Stimulated activated naive B cell treated with anti-CD40 and anti-IgM and Interleukin-4, amounts not matched to agents 10 μg/mL and 1 μg/mL and 100 μg/mL, for 72 hours (primary cell): Measurements from ENCODE around the gene RMDN3.

Source experiments
- ATAC-seq, 2 donors: fragments of 150-1000 bp; cut with Tn5 transposase; replicated peaks; 2 replicates each; pipeline ENCODE4 v1.10.0; 2021; ENCODE audit warnings: moderate library complexity in 1 of 2
- DNase-seq: peaks from one replicate; pipeline ENCODE4 v3.0.0; 2021
- H3K27ac Mint-ChIP-seq: one replicate; pipeline ENCODE4 v1.8.0; 2022; ENCODE audit warnings: mild to moderate bottlenecking, mixed read lengths
- H3K27me3 Mint-ChIP-seq, 2 donors: one replicate each; pipeline ENCODE4 v1.8.0; 2022; ENCODE audit warnings: mixed read lengths in 2 of 2
- H3K36me3 Mint-ChIP-seq, 2 donors: one replicate each; pipeline ENCODE4 v1.8.0; 2022; ENCODE audit warnings: mixed read lengths in 2 of 2, mild to moderate bottlenecking in 1 of 2
- H3K4me1 Mint-ChIP-seq, 2 donors: one replicate each; pipeline ENCODE4 v1.8.0; 2022; ENCODE audit warnings: mixed read lengths in 2 of 2, mild to moderate bottlenecking in 1 of 2
- H3K4me3 Mint-ChIP-seq, 2 donors: one replicate each; pipeline ENCODE4 v1.8.0; 2022; ENCODE audit warnings: mild to moderate bottlenecking in 2 of 2, mixed read lengths in 2 of 2, moderate library complexity in 1 of 2
- H3K9me3 Mint-ChIP-seq, 2 donors: one replicate each; pipeline ENCODE4 v1.8.0; 2022; ENCODE audit warnings: mixed read lengths in 2 of 2, mild to moderate bottlenecking in 1 of 2

Gene RMDN3

GRCh38 chr15:40767838-40768500 is 12.9 kb upstream of the RMDN3 start:
- DNase-seq (no peak), ATAC-seq (no peak)
- Mint-ChIP-seq H3K4me1 (peaks cover 57 to 85% of the 10 kb centered on the region in 2 donors), H3K9me3 (no peaks in the 10 kb centered on the region), H3K36me3 (peaks cover 23% of the 10 kb centered on the region in 2 donors), H3K4me3 (no peak overlapping the region), H3K27me3 (no peaks in the 10 kb centered on the region), H3K27ac (peak overlapping the region; percentile 96)

- DNase-seq (no peak), ATAC-seq (no peak)
- H3K36me3 Mint-ChIP-seq: peaks cover 19% of the 10 kb centered on the region in 2 donors
- H3K9me3 Mint-ChIP-seq: no peaks in the 10 kb centered on the region
- no peak overlapping the region for H3K27ac Mint-ChIP-seq
- H3K4me3 Mint-ChIP-seq: no peak overlapping the region
- peaks cover 53 to 81% of the 10 kb centered on the region in 2 donors for H3K4me1 Mint-ChIP-seq
- H3K27me3 Mint-ChIP-seq: no peaks in the 10 kb centered on the region
Observed at GRCh38 chr15:40766906-40767837, 12.1 kb upstream of the RMDN3 start.

GRCh38 chr15:40766194-40766815 is 11.3 kb upstream of the RMDN3 start:
- DNase-seq (no peak), ATAC-seq (no peak)
- Mint-ChIP-seq H3K36me3 (peaks cover 13 to 14% of the 10 kb centered on the region in 2 donors), H3K27ac (no peak overlapping the region), H3K4me1 (peaks cover 50 to 72% of the 10 kb centered on the region in 2 donors), H3K9me3 (no peaks in the 10 kb centered on the region), H3K27me3 (no peaks in the 10 kb centered on the region), H3K4me3 (no peak overlapping the region)

- ATAC-seq: no peak
- H3K4me1 Mint-ChIP-seq: peaks cover 34 to 56% of the 10 kb centered on the region in 2 donors
Observed at GRCh38 chr15:40764629-40765103, 9.6 kb upstream of the RMDN3 start.

GRCh38 chr15:40763801-40764628 is 9.0 kb upstream of the RMDN3 start, which contains the start of gene GCHFR:
GCHFR (plus strand) TSS chr15:40764068; CDS start chr15:40764181, 113 bp downstream.
- no peaks in the 10 kb centered on the region for H3K9me3 Mint-ChIP-seq
- H3K27ac Mint-ChIP-seq: peak within 1 kb of the TSS; percentile 84
- peaks cover 6 to 9% of the 10 kb centered on the region in 2 donors for H3K36me3 Mint-ChIP-seq
- peak within 1 kb of the TSS; percentile 82 to 87 for H3K4me3 Mint-ChIP-seq
- DNase-seq (peak; percentile 54), ATAC-seq (peak; percentile 70 to 74)
- peaks cover 29 to 49% of the 10 kb centered on the region in 2 donors for H3K4me1 Mint-ChIP-seq
- H3K27me3 Mint-ChIP-seq: no peaks in the 10 kb centered on the region

More at GRCh38 chr15:40764629-40765103, 9.6 kb upstream of the RMDN3 start:
- DNase-seq: no peak
- H3K27me3 Mint-ChIP-seq: no peaks in the 10 kb centered on the region
- peak overlapping the region; percentile 82 to 87 for H3K4me3 Mint-ChIP-seq
- peak overlapping the region; percentile 75 for H3K27ac Mint-ChIP-seq
- H3K9me3 Mint-ChIP-seq: no peaks in the 10 kb centered on the region
- H3K36me3 Mint-ChIP-seq: peaks cover 8 to 9% of the 10 kb centered on the region in 2 donors

GRCh38 chr15:40762919-40763800 is 8.1 kb upstream of the RMDN3 start:
- Mint-ChIP-seq H3K27ac (peak overlapping the region; percentile 84), H3K27me3 (no peaks in the 10 kb centered on the region), H3K36me3 (peaks cover 3 to 9% of the 10 kb centered on the region in 2 donors), H3K4me3 (peak overlapping the region; percentile 82 to 87), H3K4me1 (peaks cover 20 to 41% of the 10 kb centered on the region in 2 donors), H3K9me3 (no peaks in the 10 kb centered on the region)
- DNase-seq (no peak), ATAC-seq (peak; percentile 27 to 36)

- Mint-ChIP-seq H3K36me3 (no peaks in the 10 kb centered on the region), H3K27ac (no peak overlapping the region)
Observed at GRCh38 chr15:40759961-40760360, 4.9 kb upstream of the RMDN3 start.

GRCh38 chr15:40756938-40757337 is 1.9 kb upstream of the RMDN3 start:
- peak overlapping the region in 1 of 2 donors; percentile 51 for H3K4me3 Mint-ChIP-seq
- no peaks in the 10 kb centered on the region for H3K27me3 Mint-ChIP-seq
- peaks cover 18 to 39% of the 10 kb centered on the region in 2 donors for H3K4me1 Mint-ChIP-seq
- no peak for ATAC-seq
- H3K27ac Mint-ChIP-seq: peak overlapping the region; percentile 14
- peaks cover 5 to 9% of the 10 kb centered on the region in 2 donors for H3K36me3 Mint-ChIP-seq
- no peaks in the 10 kb centered on the region for H3K9me3 Mint-ChIP-seq
- DNase-seq: no peak

More at GRCh38 chr15:40759961-40760360, 4.9 kb upstream of the RMDN3 start:
- DNase-seq (no peak), ATAC-seq (no peak)
- H3K27me3 Mint-ChIP-seq: no peaks in the 10 kb centered on the region
- H3K4me3 Mint-ChIP-seq: no peak overlapping the region
- H3K4me1 Mint-ChIP-seq: peaks cover 15 to 37% of the 10 kb centered on the region in 2 donors
- no peaks in the 10 kb centered on the region for H3K9me3 Mint-ChIP-seq

GRCh38 chr15:40755812-40756208 is 756 bp upstream of the RMDN3 start:
- peaks cover 18 to 39% of the 10 kb centered on the region in 2 donors for H3K4me1 Mint-ChIP-seq
- H3K27me3 Mint-ChIP-seq: no peaks in the 10 kb centered on the region
- peaks cover 15 to 19% of the 10 kb centered on the region in 2 donors for H3K36me3 Mint-ChIP-seq
- peak overlapping the region; percentile 97 to 99 for H3K4me3 Mint-ChIP-seq
- DNase-seq: no peak
- peak overlapping the region; percentile 98 for H3K27ac Mint-ChIP-seq
- no peaks in the 10 kb centered on the region for H3K9me3 Mint-ChIP-seq
- ATAC-seq: no peak

GRCh38 chr15:40754574-40754882 is 526 bp downstream of the RMDN3 start:
- peaks cover 19 to 28% of the 10 kb centered on the region in 2 donors for H3K36me3 Mint-ChIP-seq
- H3K4me1 Mint-ChIP-seq: peaks cover 18 to 39% of the 10 kb centered on the region in 2 donors
- H3K4me3 Mint-ChIP-seq: peak overlapping the region; percentile 97 to 99
- DNase-seq (no peak), ATAC-seq (peak; percentile 8 to 13)
- no peaks in the 10 kb centered on the region for H3K27me3 Mint-ChIP-seq
- H3K27ac Mint-ChIP-seq: peak overlapping the region; percentile 98
- no peaks in the 10 kb centered on the region for H3K9me3 Mint-ChIP-seq

- Mint-ChIP-seq H3K27me3 (no peaks in the 10 kb centered on the region), H3K4me1 (peaks cover 15 to 37% of the 10 kb centered on the region in 2 donors), H3K9me3 (no peaks in the 10 kb centered on the region), H3K36me3 (peaks cover 23 to 38% of the 10 kb centered on the region in 2 donors), H3K4me3 (no peak overlapping the region), H3K27ac (no peak overlapping the region)
- ATAC-seq: no peak
- no peak for DNase-seq
Observed at GRCh38 chr15:40751745-40752144, 3.3 kb downstream of the RMDN3 start.

- no peak for ATAC-seq
- H3K9me3 Mint-ChIP-seq: no peaks in the 10 kb centered on the region
- H3K36me3 Mint-ChIP-seq: peaks cover 24 to 39% of the 10 kb centered on the region in 2 donors
- H3K27ac Mint-ChIP-seq: no peak overlapping the region
- no peak for DNase-seq
- peaks cover 14 to 34% of the 10 kb centered on the region in 2 donors for H3K4me1 Mint-ChIP-seq
- no peak overlapping the region for H3K4me3 Mint-ChIP-seq
- no peaks in the 10 kb centered on the region for H3K27me3 Mint-ChIP-seq
Observed at GRCh38 chr15:40750885-40751284, 4.2 kb downstream of the RMDN3 start.
